22Rv1 (cell line): ENCODE data around the gene IL34.

Experiments
- ZFX ChIP-seq: fragments of 450-650 bp; IDR thresholded peaks from 2 replicates; pipeline ENCODE4 v1.6.1; 2017; ENCODE audit warnings: antibody characterized with exemption, borderline replicate concordance
- TF ChIP-seq, protein P1 (sequence below): fragments of 450-650 bp; IDR thresholded peaks from 2 replicates; pipeline ENCODE4 v1.5.1; 2017; ENCODE audit warnings: mild to moderate bottlenecking

DNA sequence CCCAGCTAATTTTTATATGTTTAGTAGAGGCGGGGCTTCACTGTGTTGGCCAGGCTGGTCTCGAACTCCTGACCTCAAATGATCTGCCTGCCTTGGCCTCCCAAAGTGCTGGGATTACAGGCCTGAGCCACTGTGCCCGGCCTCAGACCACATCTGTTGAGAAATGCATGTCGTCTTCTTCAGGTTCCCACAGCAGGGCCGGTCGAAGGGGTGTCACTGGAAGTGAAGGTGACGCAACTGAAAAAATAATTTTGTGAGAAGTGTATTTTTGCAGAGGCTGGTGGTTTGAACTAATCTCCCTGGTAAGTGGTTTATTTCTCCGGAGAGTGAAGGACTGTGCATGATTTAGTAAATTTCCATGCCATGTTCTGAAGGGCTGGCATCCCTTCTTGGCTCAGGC lies 33.4 kb upstream of the IL34 start:
- TF ChIP-seq, protein P1, sequence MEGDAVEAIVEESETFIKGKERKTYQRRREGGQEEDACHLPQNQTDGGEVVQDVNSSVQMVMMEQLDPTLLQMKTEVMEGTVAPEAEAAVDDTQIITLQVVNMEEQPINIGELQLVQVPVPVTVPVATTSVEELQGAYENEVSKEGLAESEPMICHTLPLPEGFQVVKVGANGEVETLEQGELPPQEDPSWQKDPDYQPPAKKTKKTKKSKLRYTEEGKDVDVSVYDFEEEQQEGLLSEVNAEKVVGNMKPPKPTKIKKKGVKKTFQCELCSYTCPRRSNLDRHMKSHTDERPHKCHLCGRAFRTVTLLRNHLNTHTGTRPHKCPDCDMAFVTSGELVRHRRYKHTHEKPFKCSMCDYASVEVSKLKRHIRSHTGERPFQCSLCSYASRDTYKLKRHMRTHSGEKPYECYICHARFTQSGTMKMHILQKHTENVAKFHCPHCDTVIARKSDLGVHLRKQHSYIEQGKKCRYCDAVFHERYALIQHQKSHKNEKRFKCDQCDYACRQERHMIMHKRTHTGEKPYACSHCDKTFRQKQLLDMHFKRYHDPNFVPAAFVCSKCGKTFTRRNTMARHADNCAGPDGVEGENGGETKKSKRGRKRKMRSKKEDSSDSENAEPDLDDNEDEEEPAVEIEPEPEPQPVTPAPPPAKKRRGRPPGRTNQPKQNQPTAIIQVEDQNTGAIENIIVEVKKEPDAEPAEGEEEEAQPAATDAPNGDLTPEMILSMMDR, result no peak
- TF ChIP-seq ZFX, result no peak
